GF-D8 (cell line): ENCODE results near the gene IGFBPL1.

Experiments used
- DNase-seq: peaks from one replicate; lab custom pipeline; 2025; lab: John Stamatoyannopoulos, UW

The IGFBPL1 gene

DNA sequence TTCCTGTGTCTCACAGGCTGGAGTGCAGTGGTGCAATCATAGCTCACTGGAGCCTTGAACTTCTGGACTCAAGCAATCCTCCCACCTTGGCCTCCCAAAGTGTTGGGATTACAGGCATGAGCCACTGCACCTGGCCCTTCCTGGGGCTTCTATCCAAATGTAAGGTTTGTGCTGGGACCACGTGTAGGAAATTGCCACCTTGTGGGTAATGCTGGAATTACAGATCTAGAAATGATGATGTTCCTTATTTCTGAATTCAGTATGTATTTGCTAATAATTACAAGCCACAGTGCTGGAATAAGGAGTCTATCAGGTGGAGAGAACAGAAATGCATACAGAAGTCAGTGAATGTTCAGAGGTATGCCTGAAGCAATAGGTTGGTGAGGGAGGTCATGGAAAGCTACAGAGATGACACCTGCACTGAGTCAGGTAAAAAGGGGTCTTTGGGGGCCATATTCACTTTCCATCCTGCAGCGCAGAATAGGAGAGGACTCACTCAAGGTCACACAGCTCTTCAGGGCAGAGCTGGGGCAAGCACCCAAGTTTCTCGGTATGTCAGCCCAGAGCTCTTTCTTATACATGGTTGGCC lies 8.8 kb upstream of the IGFBPL1 start:
- DNase-seq, result no peak

DNA sequence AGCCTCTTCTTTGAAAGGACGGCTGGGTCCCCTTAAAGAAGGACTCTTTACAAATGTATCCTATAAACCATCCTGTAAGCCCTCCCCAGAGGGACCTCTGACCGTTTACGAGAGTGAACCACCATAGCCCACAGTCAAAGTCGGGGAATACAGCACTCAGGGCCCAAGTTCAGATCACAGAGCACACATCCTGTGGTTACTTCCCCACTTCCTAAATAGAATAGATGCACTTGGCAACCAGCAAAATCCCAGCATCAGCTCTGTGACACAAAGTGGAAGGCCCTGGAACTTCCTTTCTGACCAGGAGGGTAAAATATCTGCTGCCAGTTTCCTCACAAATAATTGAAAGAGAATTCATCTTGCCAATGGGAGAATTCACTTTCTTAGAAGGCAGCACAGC lies 6.9 kb upstream of the IGFBPL1 start:
- no peak for DNase-seq

GRCh38 chr9:38428062-38428461 lies 3.8 kb upstream of the IGFBPL1 start:
- no peak for DNase-seq

DNA sequence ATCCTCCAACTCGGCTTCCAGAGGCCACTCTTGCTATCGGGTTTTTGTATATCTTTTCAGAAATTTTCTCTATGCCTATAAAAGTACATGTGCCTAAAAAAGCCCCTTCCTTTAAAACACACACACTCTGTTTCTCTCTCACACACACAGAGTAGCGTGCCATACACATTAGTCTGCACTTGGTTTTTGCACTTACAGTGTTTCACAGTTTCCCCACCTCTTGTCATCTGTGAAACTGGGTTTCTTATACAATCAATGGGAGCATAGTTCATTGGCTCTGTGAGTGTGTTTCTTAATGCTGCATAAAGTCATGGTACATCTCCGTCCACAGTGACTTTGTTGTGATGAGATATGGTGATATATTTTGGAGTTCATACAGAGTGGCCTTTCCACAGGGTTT lies 664 bp upstream of the IGFBPL1 start:
- no peak for DNase-seq

DNA sequence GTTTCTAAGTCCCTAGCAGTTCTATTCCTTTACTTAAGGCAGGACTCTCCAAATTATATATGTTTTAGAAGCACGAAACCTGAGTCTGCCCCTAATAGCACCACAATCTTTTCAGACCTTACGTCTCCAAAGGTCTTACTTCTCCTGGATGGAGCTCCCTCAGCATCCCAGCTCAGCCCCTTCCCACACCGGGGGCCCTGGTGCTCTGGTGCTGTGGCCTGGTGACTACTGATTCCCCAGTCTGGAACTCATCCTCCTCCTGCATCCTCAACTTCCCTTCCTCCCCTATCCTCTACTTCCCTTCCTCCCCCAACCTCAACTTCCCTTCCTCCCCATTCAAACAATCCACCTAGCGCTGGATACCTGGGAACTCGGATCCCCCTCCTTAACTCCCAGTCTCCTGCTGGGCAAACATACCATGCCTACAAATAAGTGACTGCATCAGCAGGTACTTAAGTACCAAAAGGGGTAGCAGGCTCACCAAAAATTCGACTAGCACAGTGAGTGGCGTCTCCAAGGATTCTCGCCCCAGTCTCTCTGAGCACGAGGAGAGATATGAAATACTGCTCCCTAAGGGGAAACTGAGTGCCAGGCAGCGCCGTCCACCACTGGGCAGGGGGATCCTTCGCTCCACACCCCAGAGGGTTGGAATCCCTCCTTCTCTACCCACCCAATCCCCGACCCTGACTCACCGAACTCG lies 831 bp downstream of the IGFBPL1 start:
- no peak for DNase-seq

DNA sequence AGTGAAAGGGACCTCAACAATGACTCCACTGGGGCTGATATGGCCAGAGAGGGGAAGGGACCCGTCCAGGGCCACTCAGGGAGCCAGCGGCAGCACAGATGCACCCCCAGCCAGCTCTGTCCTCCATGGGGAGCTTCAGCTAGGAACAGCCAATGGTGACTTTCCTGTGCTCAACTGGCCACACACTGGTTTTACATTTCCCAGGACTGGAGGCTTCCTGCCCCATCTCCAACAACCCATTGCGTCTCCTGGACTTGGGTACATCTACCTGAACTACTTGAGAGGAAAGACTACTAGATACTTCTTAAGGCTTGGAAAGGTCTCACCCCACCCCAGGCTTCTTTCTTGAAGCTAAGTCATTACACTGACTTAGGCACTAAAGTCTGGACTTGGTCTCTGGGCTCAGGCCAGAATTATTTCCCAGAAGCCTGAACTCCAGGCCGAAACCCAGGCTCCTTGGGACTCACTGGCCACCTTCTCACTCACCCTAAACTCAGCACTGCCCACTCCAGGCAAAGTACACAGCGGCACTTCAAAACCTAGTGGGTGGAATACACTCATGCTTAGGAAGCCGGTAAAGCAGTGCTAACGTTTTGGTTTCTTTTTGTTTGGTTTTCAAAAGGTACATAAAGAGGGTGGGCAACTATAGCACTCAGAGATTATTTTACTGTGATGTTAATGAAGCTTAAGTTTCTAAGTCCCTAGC lies 1.5 kb downstream of the IGFBPL1 start:
- DNase-seq, result no peak

GRCh38 chr9:38421498-38422211 lies 2.6 kb downstream of the IGFBPL1 start:
- no peak for DNase-seq

DNA sequence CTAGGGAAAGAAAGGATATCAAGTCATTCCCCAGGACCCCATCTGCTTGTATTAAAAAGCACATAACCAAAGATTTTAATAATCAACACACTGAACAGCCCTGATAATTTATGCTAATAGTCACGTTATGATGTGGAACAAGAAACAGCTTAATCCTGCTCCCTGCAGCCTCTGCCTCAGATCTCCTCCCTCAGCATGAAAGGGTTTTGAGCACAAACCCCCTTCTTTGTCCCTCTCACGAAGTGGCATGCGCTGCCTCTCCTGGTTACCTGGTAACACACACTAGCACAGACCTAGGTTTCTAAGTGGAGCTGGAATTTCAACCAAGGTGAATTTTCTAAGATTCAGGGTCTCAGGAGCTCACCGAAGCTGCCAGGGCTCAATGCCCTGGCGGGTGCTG lies 5.1 kb downstream of the IGFBPL1 start:
- DNase-seq, result no peak

GRCh38 chr9:38418366-38418765 lies 5.9 kb downstream of the IGFBPL1 start:
- no peak for DNase-seq

GRCh38 chr9:38417003-38417945 lies 7.0 kb downstream of the IGFBPL1 start:
- no peak for DNase-seq

- no peak for DNase-seq
Observed at GRCh38 chr9:38416461-38416860, 7.8 kb downstream of the IGFBPL1 start.

DNA sequence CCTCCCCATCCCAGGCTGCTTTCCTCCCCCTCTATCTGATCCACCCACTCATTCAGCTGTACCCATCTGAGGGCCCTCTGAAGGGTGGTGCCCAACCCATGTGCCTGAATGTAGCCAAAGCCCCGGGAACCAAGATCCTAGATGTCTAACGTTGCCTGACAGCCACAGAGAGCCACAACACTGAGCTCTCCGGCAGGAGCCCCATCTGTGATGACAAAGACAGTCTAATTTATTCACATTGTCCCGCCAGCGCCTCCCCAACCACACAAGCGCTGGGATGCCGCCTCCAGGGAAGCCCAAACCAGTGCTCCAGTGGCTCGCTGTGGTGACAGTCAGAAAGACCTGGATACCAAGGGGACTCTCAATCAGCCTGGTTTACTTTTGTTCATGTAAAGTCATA lies 8.4 kb downstream of the IGFBPL1 start:
- DNase-seq, result no peak

GRCh38 chr9:38414040-38414723 lies 10.1 kb downstream of the IGFBPL1 start:
- DNase-seq, result no peak

DNA sequence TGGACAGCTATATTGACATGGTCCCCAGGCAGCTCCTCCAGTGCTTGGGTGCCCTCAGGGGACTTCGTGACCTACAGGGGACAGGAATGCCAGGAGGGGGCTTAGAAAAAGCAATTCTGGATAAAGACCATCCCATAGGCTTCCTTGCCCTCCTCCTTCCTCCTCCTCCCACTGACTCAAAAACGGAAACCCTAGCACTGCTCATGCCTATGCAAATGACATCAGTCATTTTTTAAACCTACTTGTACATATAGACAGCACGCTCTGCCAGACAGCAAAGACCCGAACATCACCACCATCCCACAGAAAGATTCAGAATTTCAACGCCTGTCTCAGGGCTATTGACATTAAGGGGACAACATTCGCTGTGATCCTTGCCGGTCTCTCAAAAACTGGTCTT lies 11.0 kb downstream of the IGFBPL1 start:
- DNase-seq, result no peak

DNA sequence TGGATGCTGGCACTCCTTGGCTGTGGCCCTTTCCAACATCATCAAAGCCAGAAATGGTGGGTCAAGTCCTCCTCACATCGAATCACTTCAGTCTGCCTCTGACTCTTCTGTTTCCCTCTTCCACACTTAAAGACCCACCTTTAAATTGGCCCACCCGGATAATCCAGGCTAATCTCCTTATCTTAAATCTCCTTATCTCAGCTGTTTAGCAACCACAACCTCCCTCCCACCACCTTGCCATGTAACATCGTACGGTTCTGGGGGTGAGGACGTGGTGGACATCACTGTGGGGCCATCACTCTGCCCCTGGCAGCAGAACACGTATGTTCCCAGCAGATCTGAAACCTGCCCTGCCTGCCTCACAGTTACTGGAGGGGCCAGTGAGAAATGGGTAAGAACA lies 11.5 kb downstream of the IGFBPL1 start:
- DNase-seq, result no peak

GRCh38 chr9:38408719-38409118 lies 15.5 kb downstream of the IGFBPL1 start:
- DNase-seq, result no peak

- DNase-seq, result no peak
Observed at GRCh38 chr9:38406476-38407186, 17.6 kb downstream of the IGFBPL1 start.

DNA sequence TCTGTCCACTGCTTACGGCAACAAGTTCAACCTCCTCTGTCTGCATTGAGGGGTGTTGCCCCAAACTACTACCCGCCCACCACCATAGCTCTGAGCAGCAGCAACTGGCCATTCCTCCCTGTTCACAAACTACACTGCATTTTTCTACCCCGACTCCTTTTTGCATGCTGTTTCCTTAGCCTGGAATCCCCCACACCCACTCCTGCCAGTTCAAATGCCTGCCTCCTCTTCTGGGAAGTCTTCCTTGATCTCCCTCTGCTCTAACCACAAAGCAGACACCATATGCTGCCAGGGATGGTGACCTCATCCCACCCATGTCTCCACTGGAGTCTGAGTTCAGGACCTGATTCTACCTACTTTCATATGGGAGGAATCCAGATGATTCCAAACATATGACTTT lies 18.5 kb downstream of the IGFBPL1 start:
- DNase-seq, result no peak

DNA sequence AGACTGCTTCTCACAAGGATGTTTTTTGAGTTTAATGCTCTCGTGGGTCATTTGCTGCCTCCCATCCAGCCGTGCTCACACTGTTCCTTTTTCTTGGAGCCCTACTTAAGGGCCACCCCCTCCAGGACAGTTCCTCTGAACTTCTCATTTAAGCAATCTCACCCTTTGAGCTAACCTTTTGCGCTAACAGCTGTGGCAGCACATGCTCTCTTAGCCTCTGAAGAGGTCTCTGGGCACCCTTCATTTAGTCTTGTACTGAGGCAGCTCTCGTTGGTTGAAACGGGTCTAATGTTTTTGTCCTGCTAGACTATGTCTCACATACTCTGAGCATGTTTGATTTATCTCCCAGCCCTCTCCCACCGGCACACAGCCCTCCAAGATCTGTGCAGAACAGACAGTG lies 19.9 kb downstream of the IGFBPL1 start:
- no peak for DNase-seq

GRCh38 chr9:38401994-38402393 lies 22.3 kb downstream of the IGFBPL1 start:
- no peak for DNase-seq
